HL-60 (cell line): Measurements from ENCODE around the gene ABCA1.

Experiments used
- CTCF ChIP-seq: IDR thresholded peaks from one replicate; pipeline ENCODE4 v1.5.1; 2011; ENCODE audit warnings: low read length, control low read depth, inconsistent platforms; ENCODE audit not compliant: insufficient read depth
- POLR2AphosphoS5 ChIP-seq: IDR thresholded peaks from 2 replicates; pipeline ENCODE4 v1.6.1; 2012; ENCODE audit warnings: low read depth

GRCh38 chr9:104854613-104855012, 73.3 kb downstream of the ABCA1 start:
- TF ChIP-seq CTCF (no peak), POLR2AphosphoS5 (no peak)
